Activated CD8-positive, alpha-beta T cell treated with anti-CD3 and anti-CD28 coated beads, Interleukin-2, amount 10 ng/mL, durations not matched to agents 7 days and 5 days (primary cell): ENCODE data around the gene CGRRF1. TPM values are rescaled to one million over a fixed set of nuclear protein-coding genes. Genes with fewer than 3 reads are reported as not detected.

Source experiments
- ATAC-seq: fragments of 150-1000 bp; cut with Tn5 transposase; one replicate; pipeline ENCODE4 v1.10.0; 2021; ENCODE audit warnings: moderate library complexity
- CTCF ChIA-PET: fragments of 350-600 bp; sonication (Branson Sonifier 250); formaldehyde crosslinking; loops from one replicate; lab custom pipeline; 2021; ENCODE audit warnings: antibody characterized with exemption; lab: Charles Lee
- POLR2A ChIA-PET: fragments of 350-600 bp; sonication (Branson Sonifier 250); formaldehyde crosslinking; loops from one replicate; lab custom pipeline; 2021; ENCODE audit warnings: antibody characterized with exemption; lab: Charles Lee
- DNase-seq: peaks from one replicate; pipeline ENCODE4 v3.0.0-alpha.2; 2020
- H3K27ac Mint-ChIP-seq: one replicate; pipeline ENCODE4 v1.8.0; 2021; ENCODE audit warnings: mild to moderate bottlenecking, mixed read lengths
- H3K27me3 Mint-ChIP-seq: one replicate; pipeline ENCODE4 v1.8.0; 2021; ENCODE audit warnings: low read depth, mixed read lengths
- H3K36me3 Mint-ChIP-seq: one replicate; pipeline ENCODE4 v1.8.0; 2021; ENCODE audit warnings: low read depth, mixed read lengths
- H3K4me1 Mint-ChIP-seq: one replicate; pipeline ENCODE4 v1.8.0; 2021; ENCODE audit warnings: low read depth, mixed read lengths
- H3K4me3 Mint-ChIP-seq: one replicate; pipeline ENCODE4 v1.8.0; 2021; ENCODE audit warnings: mild to moderate bottlenecking, mixed read lengths
- H3K9me3 Mint-ChIP-seq: one replicate; pipeline ENCODE4 v1.8.0; 2022; ENCODE audit warnings: mixed read lengths; ENCODE audit not compliant: insufficient read depth
- total RNA-seq, 2 experiments: library from RNA; stranded (reverse); gene quantifications; one replicate each; pipeline ENCODE4 v1.2.3, GENCODE V29; 2021

Gene CGRRF1
- total RNA-seq, 2 experiments from 2014 or later = 13.6 to 13.7 TPM

DNA sequence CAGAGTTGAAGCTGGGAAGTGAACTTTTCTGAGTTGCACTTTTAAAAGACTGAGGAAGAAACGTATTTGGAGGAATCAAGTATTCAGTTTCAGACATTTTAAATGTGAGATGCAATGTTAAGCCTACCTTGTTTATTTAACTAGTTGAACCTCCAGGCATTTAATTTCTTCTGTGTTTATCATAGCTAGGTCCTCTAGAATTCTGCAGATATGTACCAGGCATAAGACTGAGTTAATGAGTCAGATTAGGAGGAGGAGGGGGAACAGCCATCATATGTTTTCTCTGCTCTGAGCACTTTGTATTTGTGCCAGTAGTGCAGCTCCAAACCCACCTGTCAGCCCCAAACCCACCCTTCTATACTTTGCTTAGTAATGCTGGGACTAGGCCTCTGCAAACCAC lies 40.8 kb downstream of the CGRRF1 start:
- DNase-seq (no peak), ATAC-seq (no peak)
- POLR2A ChIA-PET = no interaction called here
- Mint-ChIP-seq H3K27me3 (peaks cover 18% of the 10 kb centered on the region), H3K4me1 (no peaks in the 10 kb centered on the region), H3K27ac (no peak overlapping the region), H3K36me3 (no peaks in the 10 kb centered on the region), H3K4me3 (no peak overlapping the region), H3K9me3 (no peaks in the 10 kb centered on the region)
- CTCF ChIA-PET = interaction anchor here (1.1 to 2.1 kb wide), 4 partner anchors 14 to 264 kb away, joined by 3 to 6 read pairs (median 4); no protein-coding TSS in a partner anchor

- H3K4me1 Mint-ChIP-seq = no peaks in the 10 kb centered on the region
- no peak overlapping the region for H3K27ac Mint-ChIP-seq
- DNase-seq (no peak), ATAC-seq (no peak)
- H3K4me3 Mint-ChIP-seq = no peak overlapping the region
- H3K27me3 Mint-ChIP-seq = peaks cover 16% of the 10 kb centered on the region
- no peaks in the 10 kb centered on the region for H3K9me3 Mint-ChIP-seq
- POLR2A ChIA-PET = no interaction called here
- no peaks in the 10 kb centered on the region for H3K36me3 Mint-ChIP-seq
- CTCF ChIA-PET = interaction anchor here (0.9 to 1.6 kb wide), 3 partner anchors 10 to 219 kb away, joined by 3 to 7 read pairs (median 5); no protein-coding TSS in a partner anchor
Measured at GRCh38 chr14:54554401-54554800, 44.7 kb downstream of the CGRRF1 start.

DNA sequence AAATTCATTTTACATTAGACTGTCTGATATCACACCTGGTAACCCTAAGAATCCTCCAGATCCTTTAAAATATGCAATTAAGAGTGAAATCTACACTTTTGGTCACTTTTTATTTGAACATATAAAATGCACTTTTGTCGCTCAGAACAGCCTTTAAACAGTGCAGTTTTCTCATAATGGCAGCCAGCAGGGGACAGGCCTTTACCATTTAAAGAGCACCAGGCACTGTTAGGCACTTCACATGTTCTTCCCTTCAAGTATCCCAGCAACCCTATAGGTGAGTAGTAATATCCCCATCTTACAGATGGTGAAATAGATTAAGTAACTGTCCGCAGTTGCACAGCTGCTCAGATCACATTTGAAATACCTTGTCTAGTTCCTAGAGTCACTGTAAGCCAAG lies 45.9 kb downstream of the CGRRF1 start:
- H3K9me3 Mint-ChIP-seq = no peaks in the 10 kb centered on the region
- H3K27me3 Mint-ChIP-seq = peaks cover 20% of the 10 kb centered on the region
- no peak overlapping the region for H3K27ac Mint-ChIP-seq
- POLR2A ChIA-PET = no interaction called here
- H3K36me3 Mint-ChIP-seq = no peaks in the 10 kb centered on the region
- H3K4me3 Mint-ChIP-seq = no peak overlapping the region
- H3K4me1 Mint-ChIP-seq = no peaks in the 10 kb centered on the region
- CTCF ChIA-PET = no interaction called here
- DNase-seq = no peak
- ATAC-seq = no peak

DNA sequence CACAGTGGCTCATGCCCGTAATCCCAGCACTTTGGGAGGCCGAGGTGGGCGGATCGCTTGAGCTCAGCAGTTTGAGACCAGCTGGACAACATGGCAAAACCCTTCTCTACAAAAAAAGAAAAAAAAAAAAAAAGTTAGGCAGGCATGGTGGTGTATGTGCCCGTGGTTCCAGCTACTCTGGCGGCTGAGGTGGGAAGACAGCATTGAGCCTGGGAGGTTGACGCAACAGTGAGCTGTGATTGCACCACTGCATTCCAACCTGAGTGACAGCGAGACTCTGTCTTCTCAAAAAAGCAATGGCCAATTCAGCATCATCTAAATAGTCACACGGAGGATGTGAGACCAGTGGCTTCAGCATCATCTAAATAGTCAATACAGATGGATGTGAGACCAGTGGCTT lies 46.8 kb downstream of the CGRRF1 start:
- Mint-ChIP-seq H3K9me3 (no peaks in the 10 kb centered on the region), H3K36me3 (no peaks in the 10 kb centered on the region), H3K27ac (no peak overlapping the region), H3K27me3 (peaks cover 22% of the 10 kb centered on the region), H3K4me3 (no peak overlapping the region), H3K4me1 (no peaks in the 10 kb centered on the region)
- POLR2A ChIA-PET = no interaction called here
- ATAC-seq (no peak), DNase-seq (no peak)
- CTCF ChIA-PET = no interaction called here

DNA sequence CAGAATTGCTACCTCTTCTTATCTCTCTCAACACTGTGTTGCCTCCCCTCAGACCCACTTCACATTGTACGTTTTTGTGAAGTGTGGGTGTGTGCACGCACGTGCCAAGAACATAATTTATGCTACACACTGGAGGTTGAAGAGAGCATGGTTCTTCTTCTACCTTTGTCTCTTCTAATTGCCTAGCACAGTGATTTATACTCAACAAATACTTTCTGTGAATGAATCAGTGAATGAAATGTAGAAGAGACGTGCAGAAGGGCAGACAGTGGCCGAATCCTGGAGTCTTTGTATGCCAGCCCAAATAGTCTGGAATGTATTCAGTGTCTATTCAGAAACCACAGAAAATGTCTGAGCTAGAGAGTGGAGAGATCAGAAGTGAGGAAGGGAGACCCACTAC lies 52.6 kb downstream of the CGRRF1 start:
- H3K4me1 Mint-ChIP-seq = peaks cover 11% of the 10 kb centered on the region
- POLR2A ChIA-PET = no interaction called here
- ATAC-seq (no peak), DNase-seq (no peak)
- CTCF ChIA-PET = interaction anchor here (0.9 to 8.7 kb wide), 3 partner anchors 80 to 213 kb away, joined by 3 to 318 read pairs (median 133); no protein-coding TSS in a partner anchor
- no peak overlapping the region for H3K27ac Mint-ChIP-seq
- H3K36me3 Mint-ChIP-seq = no peaks in the 10 kb centered on the region
- H3K4me3 Mint-ChIP-seq = no peak overlapping the region
- no peaks in the 10 kb centered on the region for H3K9me3 Mint-ChIP-seq
- peaks cover 19% of the 10 kb centered on the region for H3K27me3 Mint-ChIP-seq

DNA sequence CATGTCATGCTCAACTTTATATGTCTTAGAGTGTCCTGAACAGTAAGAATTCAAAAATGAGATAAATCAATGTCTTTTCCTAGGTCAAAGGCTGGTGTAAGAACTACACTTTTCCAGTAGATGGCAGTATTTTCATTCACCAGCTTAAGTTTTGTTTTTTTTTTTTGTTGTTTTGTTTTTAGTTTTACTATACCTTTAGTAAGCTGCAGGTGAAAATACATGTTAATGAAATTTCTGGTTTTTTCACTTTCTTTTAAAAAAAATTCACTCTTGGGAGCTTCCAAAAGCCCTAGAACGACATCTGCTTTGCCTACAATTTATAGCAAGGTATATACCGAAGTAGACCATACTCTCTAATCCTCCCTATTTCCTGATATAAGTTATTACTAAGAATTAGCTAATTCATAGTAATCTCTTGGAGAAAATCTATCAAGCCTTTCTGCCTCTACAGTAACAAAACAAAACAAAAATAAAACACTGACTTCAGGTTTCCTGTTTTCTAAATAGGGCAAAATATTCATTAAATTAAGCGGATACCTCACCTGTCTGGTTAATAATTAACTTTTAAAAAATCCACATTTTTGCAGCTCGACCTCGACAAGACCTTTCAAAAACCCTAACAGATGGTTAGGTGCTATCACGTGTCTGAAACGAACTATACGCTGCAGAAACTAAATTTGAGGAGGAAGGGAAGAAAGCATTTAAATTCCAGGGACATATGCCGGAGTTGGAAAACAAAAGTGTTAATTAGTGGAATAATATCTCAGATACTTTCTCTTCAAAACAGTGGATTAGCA lies 54.6 kb downstream of the CGRRF1 start:
- H3K4me3 Mint-ChIP-seq = peak overlapping the region; percentile 70
- ATAC-seq (no peak), DNase-seq (no peak)
- no peaks in the 10 kb centered on the region for H3K9me3 Mint-ChIP-seq
- peaks cover 22% of the 10 kb centered on the region for H3K27me3 Mint-ChIP-seq
- ChIA-PET CTCF (interaction anchor here (0.5 to 8.7 kb wide), 41 partner anchors 8 to 336 kb away, joined by 3 to 318 read pairs (median 5); no protein-coding TSS in a partner anchor), POLR2A (interaction anchor here (0.6 to 3.7 kb wide), 2 partner anchors 209 to 473 kb away, joined by 3 to 20 read pairs; no protein-coding TSS in a partner anchor)
- no peak overlapping the region for H3K27ac Mint-ChIP-seq
- no peaks in the 10 kb centered on the region for H3K36me3 Mint-ChIP-seq
- peaks cover 23% of the 10 kb centered on the region for H3K4me1 Mint-ChIP-seq

- Mint-ChIP-seq H3K4me1 (peaks cover 23% of the 10 kb centered on the region), H3K27ac (peak overlapping the region; percentile 67), H3K9me3 (no peaks in the 10 kb centered on the region), H3K27me3 (peaks cover 24% of the 10 kb centered on the region), H3K36me3 (no peaks in the 10 kb centered on the region), H3K4me3 (peak overlapping the region; percentile 70)
- DNase-seq (peak; percentile 60), ATAC-seq (peak; percentile 35)
- ChIA-PET CTCF (interaction anchor here (0.5 to 8.7 kb wide), 44 partner anchors 9 to 335 kb away, joined by 3 to 318 read pairs (median 5); partner anchors contain the start of gene CGRRF1), POLR2A (interaction anchor here (1.0 to 3.7 kb wide), 3 partner anchors 208 to 211 kb away, joined by 3 to 20 read pairs (median 13); no protein-coding TSS in a partner anchor)
Measured at GRCh38 chr14:54564868-54565784, 55.4 kb downstream of the CGRRF1 start.

GRCh38 chr14:54565785-54566409 lies 56.2 kb downstream of the CGRRF1 start:
- CTCF ChIA-PET = interaction anchor here (0.5 to 8.7 kb wide), 21 partner anchors 8 to 705 kb away, joined by 3 to 318 read pairs (median 4); partner anchors contain the start of gene CGRRF1

GRCh38 chr14:54566410-54567223 lies 56.9 kb downstream of the CGRRF1 start, which contains the start of gene SAMD4A:
Gene SAMD4A (plus strand): TSS chr14:54567128. CDS start chr14:54567917, 789 bp downstream.
- ChIA-PET CTCF (interaction anchor here (0.6 to 8.7 kb wide), 28 partner anchors 15 to 704 kb away, joined by 3 to 318 read pairs (median 4); partner anchors contain the start of gene CGRRF1), POLR2A (interaction anchor here (0.5 to 3.7 kb wide), 9 partner anchors 61 to 335 kb away, joined by 3 to 20 read pairs (median 4); no protein-coding TSS in a partner anchor)
- Mint-ChIP-seq H3K4me1 (peaks cover 23% of the 10 kb centered on the region), H3K27ac (peak within 1 kb of the TSS; percentile 87), H3K4me3 (peak within 1 kb of the TSS; percentile 94), H3K27me3 (peaks cover 21% of the 10 kb centered on the region), H3K9me3 (no peaks in the 10 kb centered on the region), H3K36me3 (no peaks in the 10 kb centered on the region)
- peak; percentile 75 for DNase-seq
- peak; percentile 45 for ATAC-seq

More at GRCh38 chr14:54565785-54566409, 56.2 kb downstream of the CGRRF1 start:
- peaks cover 23% of the 10 kb centered on the region for H3K4me1 Mint-ChIP-seq
- no peaks in the 10 kb centered on the region for H3K36me3 Mint-ChIP-seq
- POLR2A ChIA-PET = interaction anchor here (1.0 to 3.7 kb wide), 3 partner anchors 208 to 211 kb away, joined by 3 to 20 read pairs (median 13); no protein-coding TSS in a partner anchor
- H3K27me3 Mint-ChIP-seq = peaks cover 21% of the 10 kb centered on the region
- H3K4me3 Mint-ChIP-seq = peak overlapping the region; percentile 70
- DNase-seq (peak; percentile 83), ATAC-seq (peak; percentile 71)
- H3K9me3 Mint-ChIP-seq = no peaks in the 10 kb centered on the region
- peak overlapping the region; percentile 67 for H3K27ac Mint-ChIP-seq

- ChIA-PET POLR2A (interaction anchor here (0.5 to 3.7 kb wide), 7 partner anchors 60 to 335 kb away, joined by 3 to 20 read pairs (median 4); no protein-coding TSS in a partner anchor), CTCF (interaction anchor here (0.6 to 8.7 kb wide), 19 partner anchors 60 to 478 kb away, joined by 3 to 318 read pairs (median 3); no protein-coding TSS in a partner anchor)
- ATAC-seq (peak; percentile 4), DNase-seq (no peak)
- Mint-ChIP-seq H3K9me3 (peaks cover 5% of the 10 kb centered on the region), H3K4me3 (peak overlapping the region; percentile 94), H3K27ac (peak overlapping the region; percentile 87), H3K36me3 (peaks cover 3% of the 10 kb centered on the region), H3K4me1 (peaks cover 23% of the 10 kb centered on the region), H3K27me3 (peaks cover 16% of the 10 kb centered on the region)
Measured at GRCh38 chr14:54567224-54567638, 57.5 kb downstream of the CGRRF1 start.
